ENCODE data around the gene TGM5. TPM values are rescaled to one million over a fixed set of nuclear protein-coding genes. Genes with fewer than 3 reads are reported as not detected.
A peak's percentile ranks its signal among the peaks of the same experiment; 100 is the strongest.
"Not testable (repeated sequence)": the region's sequence is repeated elsewhere in the genome, so short reads cannot be mapped to it uniquely, and the experiment has no call there.

Gene TGM5
- total RNA-seq, 2 donors from 2014 or later = 0.95 to 2.0 TPM

DNA sequence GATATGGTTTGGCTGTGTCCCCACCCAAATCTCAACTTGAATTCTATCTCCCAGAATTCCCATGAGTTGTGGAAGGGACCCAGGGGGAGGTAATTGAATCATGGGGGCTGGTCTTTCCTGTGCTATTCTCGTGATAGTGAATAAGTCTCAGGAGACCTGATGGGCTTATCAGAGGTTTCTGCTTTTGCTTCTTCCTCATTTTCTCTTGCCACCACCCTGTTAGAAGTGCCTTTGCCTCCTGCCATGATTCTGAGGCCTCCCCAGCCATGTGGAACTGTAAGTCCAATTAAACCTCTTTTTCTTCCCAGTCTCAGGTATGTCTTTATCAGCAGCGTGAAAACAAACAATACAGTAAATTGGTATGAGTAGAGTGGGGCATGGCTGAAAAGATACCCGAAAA is 69.0 kb downstream of the TGM5 start:
- H3K9me3 Mint-ChIP-seq; H3K4me1 Mint-ChIP-seq (ENCODE audit: low read depth in 2 of 2); H3K27ac Mint-ChIP-seq; H3K27me3 Mint-ChIP-seq; H3K4me3 Mint-ChIP-seq; ATAC-seq; DNase-seq (ENCODE audit: low spot score): not testable (repeated sequence)
- H3K36me3 Mint-ChIP-seq = peaks cover 28% of the 10 kb centered on the region

DNA sequence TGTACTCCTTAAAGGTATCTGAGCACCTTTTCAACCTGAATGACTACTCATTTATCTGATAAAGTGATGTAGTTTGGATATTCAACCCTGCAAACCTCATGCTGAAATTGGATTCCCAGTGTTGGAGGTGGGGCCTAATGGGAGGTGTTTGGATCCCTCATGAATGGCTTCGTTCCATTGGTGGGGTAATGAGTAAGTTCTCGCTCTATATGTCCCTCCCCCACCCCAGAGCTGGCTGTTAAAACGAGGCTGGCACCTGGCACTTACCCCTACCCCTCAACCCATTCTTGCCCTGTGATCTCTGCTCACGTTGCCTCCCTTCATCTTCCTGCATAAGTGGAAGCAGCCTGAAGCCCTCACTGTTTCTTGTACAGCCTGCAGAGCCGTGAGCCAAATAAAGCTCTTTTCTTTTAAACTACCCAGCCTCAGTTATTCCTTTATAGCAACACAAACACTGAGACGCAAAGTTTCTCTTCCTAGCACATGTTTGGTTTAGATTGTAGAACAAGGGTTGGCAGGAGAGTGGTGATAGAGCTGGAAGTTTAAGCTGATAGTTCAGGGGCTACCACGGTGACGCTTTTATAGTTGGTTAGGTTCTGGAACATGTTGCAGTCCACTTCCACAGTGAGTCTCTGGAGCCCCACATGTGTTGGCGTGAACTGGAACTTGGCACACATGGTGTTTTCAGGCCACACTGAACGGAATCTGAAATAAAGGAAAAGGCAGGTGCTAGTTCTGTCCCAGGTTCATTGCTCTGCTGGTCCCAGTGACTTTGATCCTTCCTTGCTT is 69.8 kb downstream of the TGM5 start:
- Mint-ChIP-seq H3K4me3 (no peak overlapping the region), H3K4me1 (ENCODE audit: low read depth in 2 of 2) (peaks cover 0 to 4% of the 10 kb centered on the region in 2 donors), H3K36me3 (peaks cover 33% of the 10 kb centered on the region), H3K9me3 (no peaks in the 10 kb centered on the region), H3K27ac (no peak overlapping the region), H3K27me3 (no peaks in the 10 kb centered on the region)
- DNase-seq (ENCODE audit: low spot score) (no peak), ATAC-seq (no peak)

DNA sequence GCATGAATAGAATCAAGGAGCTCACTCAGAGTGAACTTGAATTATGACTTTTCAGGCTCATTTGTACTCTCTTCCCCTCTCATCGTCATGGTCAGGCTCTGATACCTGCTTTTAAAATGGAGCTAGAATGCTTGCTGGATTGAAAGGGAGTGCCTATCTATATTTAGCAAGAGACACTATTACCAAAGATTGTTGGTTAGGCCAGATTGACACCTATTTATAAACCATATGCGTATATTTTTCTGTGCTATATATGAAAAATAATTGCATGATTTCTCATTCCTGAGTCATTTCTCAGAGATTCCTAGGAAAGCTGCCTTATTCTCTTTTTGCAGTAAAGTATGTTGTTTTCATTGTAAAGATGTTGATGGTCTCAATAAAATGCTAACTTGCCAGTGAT is 71.9 kb downstream of the TGM5 start:
- ATAC-seq = no peak
- no peak for DNase-seq (ENCODE audit: low spot score)
- Mint-ChIP-seq H3K4me3 (no peak overlapping the region), H3K4me1 (ENCODE audit: low read depth in 2 of 2) (peaks cover 4% of the 10 kb centered on the region in 2 donors), H3K36me3 (peaks cover 42% of the 10 kb centered on the region), H3K9me3 (no peaks in the 10 kb centered on the region), H3K27ac (no peak overlapping the region), H3K27me3 (no peaks in the 10 kb centered on the region)

DNA sequence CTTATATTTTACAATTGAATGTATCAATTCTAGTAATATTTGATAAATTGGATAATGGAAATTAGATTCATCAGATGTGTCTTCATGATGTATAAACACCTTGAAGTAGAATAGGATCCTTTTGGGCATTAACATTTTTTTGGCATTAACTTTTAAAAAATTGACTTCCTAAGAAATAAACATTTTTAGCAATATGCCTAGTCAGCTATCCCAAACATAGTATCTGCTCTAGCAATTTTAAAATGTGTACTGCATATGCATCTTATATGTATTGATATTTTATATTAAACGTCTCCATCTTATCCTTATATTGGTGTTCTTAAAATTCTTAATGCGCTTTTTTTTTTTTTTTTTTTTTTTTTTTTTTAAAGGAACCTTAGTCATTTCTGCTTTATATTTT is 73.0 kb downstream of the TGM5 start:
- no peaks in the 10 kb centered on the region for H3K27me3 Mint-ChIP-seq
- peaks cover 9 to 10% of the 10 kb centered on the region in 2 donors for H3K4me1 Mint-ChIP-seq (ENCODE audit: low read depth in 2 of 2)
- ATAC-seq (no peak), DNase-seq (ENCODE audit: low spot score) (no peak)
- no peak overlapping the region for H3K4me3 Mint-ChIP-seq
- peaks cover 47% of the 10 kb centered on the region for H3K36me3 Mint-ChIP-seq
- H3K27ac Mint-ChIP-seq = no peak overlapping the region
- no peaks in the 10 kb centered on the region for H3K9me3 Mint-ChIP-seq

DNA sequence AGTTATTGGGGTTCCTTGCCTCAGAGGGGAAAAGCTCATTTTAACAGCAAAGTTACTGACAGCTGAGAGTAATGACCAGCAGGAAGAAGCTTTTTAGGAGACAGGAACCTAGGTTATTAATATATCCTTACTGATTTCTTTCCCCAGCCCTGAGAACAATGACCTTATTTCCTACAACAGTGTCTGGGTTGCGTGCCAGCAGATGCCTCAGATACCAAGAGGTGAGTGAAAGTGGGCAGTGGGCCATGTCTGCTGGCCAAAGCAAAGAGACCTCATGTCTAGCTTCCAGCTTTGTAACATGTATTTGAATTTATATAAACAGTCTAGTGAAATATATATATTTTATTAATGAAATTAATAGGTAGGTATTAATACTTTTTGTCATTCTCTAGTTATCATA is 76.5 kb downstream of the TGM5 start:
- H3K4me3 Mint-ChIP-seq = no peak overlapping the region
- ATAC-seq (no peak), DNase-seq (ENCODE audit: low spot score) (no peak)
- H3K27me3 Mint-ChIP-seq = no peaks in the 10 kb centered on the region
- peaks cover 30% of the 10 kb centered on the region for H3K36me3 Mint-ChIP-seq
- H3K9me3 Mint-ChIP-seq = no peaks in the 10 kb centered on the region
- peaks cover 15 to 24% of the 10 kb centered on the region in 2 donors for H3K4me1 Mint-ChIP-seq (ENCODE audit: low read depth in 2 of 2)
- no peak overlapping the region for H3K27ac Mint-ChIP-seq

DNA sequence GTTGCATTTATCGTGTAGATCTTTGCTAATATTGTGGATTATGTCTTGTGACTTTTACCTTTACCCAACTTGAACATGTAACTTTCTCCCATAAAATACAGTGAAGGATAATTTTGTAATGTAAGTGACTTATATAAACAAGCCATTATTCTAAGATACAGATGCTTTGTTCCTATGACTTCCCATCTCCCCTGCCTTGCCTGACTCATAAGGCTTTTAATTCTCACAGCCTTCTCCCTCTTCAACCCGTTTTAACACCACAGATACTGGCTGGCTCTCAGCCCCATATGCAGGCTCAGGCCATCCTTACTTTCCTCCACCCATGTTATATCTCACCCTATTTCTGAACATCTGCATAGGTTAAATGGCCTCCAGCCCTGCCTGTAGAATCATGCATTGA is 77.4 kb downstream of the TGM5 start:
- ATAC-seq = no peak
- Mint-ChIP-seq H3K27ac (peak overlapping the region in 1 of 2 donors; percentile 0), H3K36me3 (peaks cover 22% of the 10 kb centered on the region), H3K4me1 (ENCODE audit: low read depth in 2 of 2) (peaks cover 18 to 30% of the 10 kb centered on the region in 2 donors), H3K4me3 (no peak overlapping the region), H3K27me3 (no peaks in the 10 kb centered on the region), H3K9me3 (no peaks in the 10 kb centered on the region)
- no peak for DNase-seq (ENCODE audit: low spot score)

DNA sequence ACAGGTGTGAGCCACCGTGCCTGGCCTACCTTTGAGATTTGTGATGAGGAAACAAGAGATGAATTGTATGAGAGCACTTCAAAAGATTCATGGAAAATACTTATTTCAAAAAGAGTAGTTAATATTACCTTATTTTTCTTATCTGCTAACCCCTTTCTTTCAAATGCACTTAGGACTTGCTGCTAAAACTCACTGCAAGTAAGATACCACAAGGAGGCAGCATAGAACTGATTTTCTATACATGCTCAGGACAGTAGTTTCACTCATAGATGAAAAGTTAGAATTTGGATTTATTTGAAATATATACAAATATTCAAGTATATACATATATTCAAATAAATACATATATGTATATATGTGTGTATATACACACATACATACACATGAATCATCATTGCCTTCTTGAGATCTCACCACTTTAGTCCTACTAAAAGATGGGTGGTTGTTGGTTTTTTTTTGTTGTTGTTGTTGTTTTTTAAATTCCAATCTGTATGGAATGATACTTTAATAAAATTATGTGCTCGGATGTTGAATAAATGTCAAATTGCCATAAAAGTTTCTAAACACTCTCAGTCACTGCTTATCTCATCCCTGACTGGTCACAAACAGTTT is 79.1 kb downstream of the TGM5 start:
- Mint-ChIP-seq H3K36me3 (peaks cover 18% of the 10 kb centered on the region), H3K4me1 (ENCODE audit: low read depth in 2 of 2) (peaks cover 18 to 30% of the 10 kb centered on the region in 2 donors), H3K4me3 (peak overlapping the region; percentile 93), H3K27ac (peak overlapping the region in 1 of 2 donors; percentile 84), H3K9me3 (no peaks in the 10 kb centered on the region), H3K27me3 (no peaks in the 10 kb centered on the region)
- ATAC-seq = no peak
- no peak for DNase-seq (ENCODE audit: low spot score)

DNA sequence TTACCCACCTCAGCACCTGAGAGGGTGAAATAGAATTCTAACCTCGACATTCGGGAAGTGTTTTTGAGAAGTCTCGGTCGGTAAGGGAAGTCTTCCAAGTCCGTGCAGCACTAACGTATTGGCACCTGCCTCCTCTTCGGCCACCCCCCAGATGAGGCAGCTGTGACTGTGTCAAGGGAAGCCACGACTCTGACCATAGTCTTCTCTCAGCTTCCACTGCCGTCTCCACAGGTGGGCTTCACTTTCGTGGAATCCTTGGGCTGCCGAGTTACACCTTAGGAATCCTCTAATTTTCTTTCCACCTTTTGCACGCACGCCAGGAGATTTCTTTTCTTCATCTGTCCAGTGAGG is 80.8 kb downstream of the TGM5 start:
- DNase-seq (ENCODE audit: low spot score) = no peak
- H3K27ac Mint-ChIP-seq = peak overlapping the region; percentile 84 to 94

DNA sequence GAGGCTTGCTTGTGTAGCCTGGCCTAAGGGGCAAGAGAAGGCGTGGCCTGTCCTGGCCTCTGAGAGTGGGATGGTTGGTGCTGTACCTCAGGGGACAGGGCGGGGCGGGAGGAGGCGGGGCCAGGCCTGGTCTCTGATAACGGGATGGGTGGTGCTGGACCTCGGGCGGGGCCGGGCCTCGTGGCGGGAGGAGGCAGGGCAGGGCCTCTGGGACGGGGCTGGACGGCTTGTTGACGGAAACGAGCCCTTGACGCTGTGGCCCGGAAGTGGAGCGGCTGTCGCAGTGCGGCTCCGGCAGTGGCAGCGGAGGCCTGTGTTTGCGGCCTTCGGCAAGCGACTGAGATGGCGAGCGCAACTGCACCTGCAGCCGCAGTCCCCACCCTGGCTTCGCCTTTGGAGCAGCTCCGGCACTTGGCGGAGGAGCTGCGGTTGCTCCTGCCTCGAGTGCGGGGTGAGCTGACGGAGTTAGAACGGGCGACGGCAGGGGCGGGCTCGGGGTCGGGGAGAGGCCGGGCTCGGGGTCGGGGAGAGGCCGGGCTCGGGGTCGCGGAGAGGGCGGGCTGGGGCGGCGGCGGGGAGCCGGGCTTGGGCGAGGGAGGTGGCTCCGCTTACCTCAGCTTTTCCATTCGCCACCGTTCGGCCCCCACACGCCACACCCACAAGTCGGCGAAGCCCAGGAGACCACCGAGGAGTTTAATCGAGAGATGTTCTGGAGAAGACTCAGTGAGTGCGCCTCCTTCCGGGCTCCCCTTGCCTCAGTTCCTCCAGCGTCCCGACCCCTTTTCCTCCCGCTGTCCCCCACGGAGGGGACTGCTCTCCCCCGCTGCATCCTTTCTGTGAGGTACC is 81.3 kb downstream of the TGM5 start, which contains the start of gene CCNDBP1:
CCNDBP1 (plus strand) TSS at position 247 of the 846 bp plus-strand sequence; CDS start at position 343, 96 bp downstream.
- Mint-ChIP-seq H3K27ac (peak within 1 kb of the TSS; percentile 84 to 94), H3K36me3 (peaks cover 9% of the 10 kb centered on the region), H3K4me3 (peak within 1 kb of the TSS; percentile 93), H3K4me1 (ENCODE audit: low read depth in 2 of 2) (peaks cover 18 to 26% of the 10 kb centered on the region in 2 donors), H3K9me3 (no peaks in the 10 kb centered on the region), H3K27me3 (no peaks in the 10 kb centered on the region)
- ATAC-seq (peak; percentile 99), DNase-seq (ENCODE audit: low spot score) (peak; percentile 97)

More for the DNA sequence above, 80.8 kb downstream of the TGM5 start:
- peak in 1 of 2 donors; percentile 11 for ATAC-seq
- H3K4me3 Mint-ChIP-seq = peak overlapping the region; percentile 93
- peaks cover 18 to 26% of the 10 kb centered on the region in 2 donors for H3K4me1 Mint-ChIP-seq (ENCODE audit: low read depth in 2 of 2)
- no peaks in the 10 kb centered on the region for H3K27me3 Mint-ChIP-seq
- peaks cover 12% of the 10 kb centered on the region for H3K36me3 Mint-ChIP-seq
- no peaks in the 10 kb centered on the region for H3K9me3 Mint-ChIP-seq

DNA sequence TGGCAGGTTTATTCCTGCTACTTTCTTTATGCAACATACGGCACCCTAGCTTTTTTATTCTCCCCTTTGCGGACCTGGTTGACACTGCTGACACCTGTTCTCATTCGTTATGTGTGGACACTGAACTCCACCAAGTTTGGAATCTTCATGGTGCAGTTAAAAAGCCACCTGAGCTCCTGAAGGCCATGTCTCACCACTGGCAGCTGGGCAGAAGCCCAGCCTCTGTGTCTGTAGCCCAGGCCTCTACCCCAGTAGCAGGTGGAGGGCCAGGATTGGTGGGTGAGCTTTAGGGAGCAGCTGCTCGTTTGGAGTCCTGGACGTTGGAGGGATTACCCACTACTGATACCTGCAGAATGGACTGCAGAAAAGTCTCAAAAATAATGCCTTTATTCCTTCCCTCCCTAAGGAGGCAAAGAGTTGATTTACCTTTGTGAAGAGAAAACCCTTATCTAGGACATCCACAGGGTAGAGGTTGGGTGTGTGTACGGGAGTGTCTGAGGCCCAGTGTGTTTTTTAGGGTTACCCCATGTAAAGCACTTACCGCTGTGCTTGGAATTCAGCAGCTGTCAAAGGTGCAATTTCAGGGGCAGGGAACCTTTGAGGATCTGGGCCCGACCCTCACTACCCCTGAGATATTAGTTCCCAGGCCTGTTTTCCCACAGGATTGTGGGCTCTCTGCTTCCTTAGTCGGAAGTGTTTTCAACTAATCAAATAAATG is 82.2 kb downstream of the TGM5 start:
- Mint-ChIP-seq H3K4me3 (peak overlapping the region; percentile 93), H3K27me3 (no peaks in the 10 kb centered on the region), H3K27ac (peak overlapping the region; percentile 84 to 94), H3K4me1 (ENCODE audit: low read depth in 2 of 2) (peaks cover 17 to 25% of the 10 kb centered on the region in 2 donors), H3K36me3 (peaks cover 8% of the 10 kb centered on the region), H3K9me3 (no peaks in the 10 kb centered on the region)
- DNase-seq (ENCODE audit: low spot score) (no peak), ATAC-seq (no peak)

DNA sequence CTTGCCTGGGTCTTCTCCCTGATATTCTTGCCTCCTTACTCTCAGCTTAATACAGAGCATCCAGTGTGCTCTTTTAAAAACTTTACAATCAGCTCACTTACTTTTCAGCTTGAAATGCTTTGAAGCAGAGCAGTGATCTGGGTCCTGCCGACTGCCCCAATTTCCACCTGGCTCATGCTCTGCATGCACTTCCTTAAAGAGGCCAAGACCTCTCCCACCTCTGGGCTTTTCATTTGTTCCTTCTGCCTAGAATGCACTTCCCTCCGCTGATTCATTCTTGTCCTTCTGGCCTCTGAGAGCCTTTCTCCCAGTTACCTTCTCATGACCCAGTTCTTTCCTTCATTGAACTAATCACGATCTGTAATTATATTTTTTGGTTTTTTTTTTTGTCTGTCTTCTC is 83.5 kb downstream of the TGM5 start:
- Mint-ChIP-seq H3K9me3 (no peaks in the 10 kb centered on the region), H3K4me1 (ENCODE audit: low read depth in 2 of 2) (peaks cover 13 to 20% of the 10 kb centered on the region in 2 donors), H3K4me3 (no peak overlapping the region), H3K27me3 (no peaks in the 10 kb centered on the region), H3K27ac (peak overlapping the region in 1 of 2 donors; percentile 43), H3K36me3 (peaks cover 4% of the 10 kb centered on the region)
- DNase-seq (ENCODE audit: low spot score) (no peak), ATAC-seq (no peak)

Data from natural killer cell treated with Interleukin-12 subunit alpha and Interleukin-12 subunit beta and Interleukin-15 and Interleukin-18, amount 100 ng/mL, for 72 hours (primary cell).